Cardiac fibroblast (primary cell): ENCODE data around the gene CLEC4C.

Experiments used
- DNase-seq, 2 donors: peaks; one replicate each; pipeline versions ENCODE4 v3.0.0 to v3.0.0-alpha.2; 2010; ENCODE audit warnings: low read depth in 2 of 2
- H3K4me3 ChIP-seq, 2 donors: replicated peaks in 1 of 2; 1 replicate in 1 of 2; 2 replicates in 1 of 2; pipeline ENCODE4 v1.5.1; 2011; ENCODE audit warnings: low read depth in 2 of 2, low read length in 2 of 2, mild to moderate bottlenecking in 2 of 2, moderate library complexity in 1 of 2
- TF ChIP-seq, protein P1 (sequence below): IDR thresholded peaks from one replicate; pipeline ENCODE4 v1.5.1; 2011; ENCODE audit warnings: low read depth, mild to moderate bottlenecking, low read length, inconsistent platforms

CLEC4C gene

DNA sequence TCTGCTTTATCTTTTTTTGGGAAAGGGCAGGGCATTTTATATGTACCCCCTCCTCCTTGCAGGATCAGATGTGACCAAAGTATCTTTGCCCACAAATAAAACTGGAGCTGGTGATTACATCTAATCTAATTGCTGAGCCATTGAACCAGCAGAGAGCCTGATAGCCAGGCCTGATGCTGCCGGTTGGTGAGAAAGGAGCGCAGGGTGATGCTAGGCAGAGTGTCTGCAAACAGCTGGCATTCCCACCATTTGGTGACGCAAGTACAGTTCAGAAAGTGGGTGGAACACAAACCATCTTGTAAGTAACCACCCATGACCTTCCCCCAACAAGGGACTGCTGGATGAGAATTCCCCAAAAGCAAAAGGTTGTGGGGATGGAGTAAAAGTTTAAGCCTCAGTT, 23.2 kb downstream of the CLEC4C start:
- TF ChIP-seq, protein P1, sequence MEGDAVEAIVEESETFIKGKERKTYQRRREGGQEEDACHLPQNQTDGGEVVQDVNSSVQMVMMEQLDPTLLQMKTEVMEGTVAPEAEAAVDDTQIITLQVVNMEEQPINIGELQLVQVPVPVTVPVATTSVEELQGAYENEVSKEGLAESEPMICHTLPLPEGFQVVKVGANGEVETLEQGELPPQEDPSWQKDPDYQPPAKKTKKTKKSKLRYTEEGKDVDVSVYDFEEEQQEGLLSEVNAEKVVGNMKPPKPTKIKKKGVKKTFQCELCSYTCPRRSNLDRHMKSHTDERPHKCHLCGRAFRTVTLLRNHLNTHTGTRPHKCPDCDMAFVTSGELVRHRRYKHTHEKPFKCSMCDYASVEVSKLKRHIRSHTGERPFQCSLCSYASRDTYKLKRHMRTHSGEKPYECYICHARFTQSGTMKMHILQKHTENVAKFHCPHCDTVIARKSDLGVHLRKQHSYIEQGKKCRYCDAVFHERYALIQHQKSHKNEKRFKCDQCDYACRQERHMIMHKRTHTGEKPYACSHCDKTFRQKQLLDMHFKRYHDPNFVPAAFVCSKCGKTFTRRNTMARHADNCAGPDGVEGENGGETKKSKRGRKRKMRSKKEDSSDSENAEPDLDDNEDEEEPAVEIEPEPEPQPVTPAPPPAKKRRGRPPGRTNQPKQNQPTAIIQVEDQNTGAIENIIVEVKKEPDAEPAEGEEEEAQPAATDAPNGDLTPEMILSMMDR: no peak
- H3K4me3 ChIP-seq: no peak overlapping the region
- no peak for DNase-seq

DNA sequence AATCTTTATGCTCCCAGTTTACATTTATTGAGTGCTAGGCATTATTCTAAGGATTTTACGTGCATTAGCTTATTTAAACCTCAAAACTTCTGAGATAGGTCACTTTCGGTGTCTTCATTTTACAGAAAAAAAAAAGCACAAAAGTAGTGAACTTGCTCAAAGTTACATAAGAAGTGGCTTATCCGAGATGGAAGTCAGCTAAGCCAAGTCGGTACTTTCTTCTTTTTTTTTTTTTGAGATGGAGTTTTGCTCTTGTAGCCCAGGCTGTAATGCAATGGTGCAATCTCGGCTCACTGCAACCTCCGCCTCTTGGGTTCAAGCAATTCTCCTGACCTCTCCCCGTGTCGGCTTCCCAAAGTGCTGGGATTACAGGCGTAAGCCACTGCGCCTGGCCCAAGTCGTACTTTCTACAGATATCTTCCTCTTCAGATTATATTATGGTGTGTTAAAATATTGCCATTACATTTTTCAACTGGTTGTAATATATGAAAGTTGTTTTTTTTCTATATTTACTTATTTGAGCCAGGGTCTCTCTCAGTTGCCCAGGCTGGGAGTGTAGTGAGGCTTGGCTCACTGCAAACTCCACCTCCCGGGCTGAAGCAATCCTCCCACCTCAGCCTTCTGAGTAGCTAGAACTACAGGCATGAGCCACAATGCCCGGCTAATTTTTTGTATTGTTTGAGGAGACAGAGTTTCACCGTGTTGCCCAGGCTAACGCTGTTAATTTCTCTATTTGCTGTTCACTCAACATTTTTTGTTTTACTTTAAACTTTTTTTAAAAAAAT, 27.0 kb downstream of the CLEC4C start:
- DNase-seq: no peak
- TF ChIP-seq, protein P1: no peak
- H3K4me3 ChIP-seq: no peak overlapping the region

DNA sequence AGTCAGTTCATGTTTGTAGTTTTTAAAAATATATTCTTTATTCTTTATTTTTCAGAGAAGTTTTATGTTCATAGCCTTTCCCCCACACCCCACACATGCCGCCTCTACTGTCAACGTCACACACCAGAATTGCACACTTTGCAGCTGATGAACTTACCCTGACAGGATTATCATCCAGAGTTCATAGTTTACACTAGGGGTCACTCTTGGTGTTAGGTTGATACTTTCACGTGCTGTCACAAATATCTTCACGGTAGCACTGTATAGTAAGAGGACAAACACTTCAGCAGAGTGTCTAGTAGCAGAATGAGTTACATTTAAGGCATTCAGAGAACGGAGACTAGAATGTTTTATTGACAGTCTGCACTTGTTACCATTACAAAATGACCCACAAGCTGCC, 30.8 kb downstream of the CLEC4C start:
- TF ChIP-seq, protein P1: no peak
- peak in 1 of 2 donors; percentile 8 for DNase-seq

DNA sequence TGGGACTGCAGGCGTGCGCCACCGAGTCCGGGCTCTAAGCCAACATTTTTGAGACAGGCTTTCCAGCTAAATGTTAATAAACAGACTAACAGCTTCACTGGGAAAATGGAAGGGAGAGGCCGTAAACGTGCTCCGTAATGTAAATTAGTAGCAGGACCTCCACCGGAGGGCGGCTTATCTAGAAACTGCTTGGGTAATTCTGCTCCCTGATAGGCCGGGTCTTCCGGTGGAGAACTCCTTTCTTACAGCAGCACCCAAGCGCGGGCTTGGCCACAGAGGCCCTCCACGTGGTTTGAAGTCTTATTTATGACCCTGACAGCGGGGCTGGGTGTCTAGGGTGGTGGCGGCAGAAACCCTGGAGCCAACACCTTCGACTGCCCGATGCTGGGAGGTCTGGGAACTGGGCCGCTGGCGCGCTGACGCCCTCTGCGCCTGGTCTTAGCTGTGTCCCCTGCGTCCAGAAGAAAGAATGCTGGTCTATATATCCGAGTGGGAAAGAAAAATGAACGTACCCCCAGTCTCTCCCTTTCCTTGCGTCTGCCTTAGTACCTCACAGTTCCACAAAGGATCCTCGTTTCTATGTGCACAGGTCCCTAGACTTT, 34.2 kb downstream of the CLEC4C start:
- no peak for DNase-seq
- no peak overlapping the region for H3K4me3 ChIP-seq
- TF ChIP-seq, protein P1: no peak

More for the DNA sequence above, 30.8 kb downstream of the CLEC4C start:
- H3K4me3 ChIP-seq: no peak overlapping the region

DNA sequence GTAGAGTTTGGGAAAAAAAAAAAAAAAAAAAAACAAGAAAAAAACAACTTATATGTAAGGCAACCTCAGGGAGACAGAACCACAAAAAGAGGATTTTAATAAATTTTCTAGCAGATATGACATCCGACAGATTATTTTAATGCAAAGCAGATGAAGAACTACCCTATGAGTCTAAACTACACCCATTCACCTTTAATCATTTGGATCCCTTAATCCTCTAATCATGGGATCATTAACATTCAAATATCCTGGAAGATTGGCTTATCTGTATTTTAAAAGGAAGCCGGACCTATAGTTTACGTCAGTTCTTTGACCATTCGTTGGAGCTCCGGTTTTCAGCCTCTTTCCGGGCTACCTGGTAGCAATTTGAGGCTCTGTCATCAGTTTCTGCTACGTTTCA, 36.0 kb downstream of the CLEC4C start, which contains the start of gene DPPA3:
TSS of gene DPPA3 (plus strand) at position 301 of the 400 bp plus-strand sequence. CDS start 138 bp downstream, outside the sequence.
- DNase-seq: no peak
- TF ChIP-seq, protein P1: no peak
- no peak within 1 kb of the TSS for H3K4me3 ChIP-seq

DNA sequence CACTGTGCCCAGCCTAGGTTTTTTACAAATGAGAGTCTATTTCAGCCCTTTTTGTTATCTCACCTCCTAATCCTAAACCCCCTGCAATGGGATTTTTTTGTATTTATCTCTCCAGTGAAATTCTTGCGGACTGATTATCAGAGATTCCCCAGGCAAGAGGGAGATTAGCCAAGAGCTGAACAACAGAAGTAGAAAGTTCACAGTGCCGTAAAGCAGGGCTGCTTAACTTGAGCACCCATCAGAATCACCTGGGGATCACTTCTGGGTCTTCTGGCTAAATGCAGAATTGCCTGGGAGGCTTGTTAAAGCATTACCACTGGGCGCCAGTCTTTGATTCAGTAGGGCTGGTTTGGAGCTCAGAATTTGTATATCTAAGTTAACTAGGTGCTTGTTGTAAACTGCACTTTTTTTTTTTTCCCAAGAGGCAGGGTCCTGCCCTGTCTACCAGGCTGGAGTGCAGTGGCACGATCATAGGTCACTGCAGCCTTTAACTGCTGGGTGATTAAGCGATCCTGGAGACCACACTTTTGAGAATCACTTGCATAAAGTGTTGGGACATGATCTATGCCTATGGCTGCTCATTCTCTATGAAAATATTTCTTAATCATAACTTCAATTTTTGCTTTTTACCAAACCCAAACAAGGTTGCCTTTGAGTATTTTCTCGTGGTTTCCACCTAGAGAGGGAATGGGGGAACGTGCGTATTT, 37.1 kb downstream of the CLEC4C start:
- no peak overlapping the region for H3K4me3 ChIP-seq
- TF ChIP-seq, protein P1: no peak
- no peak for DNase-seq
